G401.6 (cell line): ENCODE measurements around the gene ZNF100.
"Not testable (repeated sequence)": the region's sequence is repeated elsewhere in the genome, so short reads cannot be mapped to it uniquely, and the experiment has no call there.

Source experiments
- FAIRE-seq: peaks from 2 replicates; lab custom pipeline; 2012; peaks lifted over from hg19 to GRCh38; lab: Jason Lieb, UNC

ZNF100 gene

DNA sequence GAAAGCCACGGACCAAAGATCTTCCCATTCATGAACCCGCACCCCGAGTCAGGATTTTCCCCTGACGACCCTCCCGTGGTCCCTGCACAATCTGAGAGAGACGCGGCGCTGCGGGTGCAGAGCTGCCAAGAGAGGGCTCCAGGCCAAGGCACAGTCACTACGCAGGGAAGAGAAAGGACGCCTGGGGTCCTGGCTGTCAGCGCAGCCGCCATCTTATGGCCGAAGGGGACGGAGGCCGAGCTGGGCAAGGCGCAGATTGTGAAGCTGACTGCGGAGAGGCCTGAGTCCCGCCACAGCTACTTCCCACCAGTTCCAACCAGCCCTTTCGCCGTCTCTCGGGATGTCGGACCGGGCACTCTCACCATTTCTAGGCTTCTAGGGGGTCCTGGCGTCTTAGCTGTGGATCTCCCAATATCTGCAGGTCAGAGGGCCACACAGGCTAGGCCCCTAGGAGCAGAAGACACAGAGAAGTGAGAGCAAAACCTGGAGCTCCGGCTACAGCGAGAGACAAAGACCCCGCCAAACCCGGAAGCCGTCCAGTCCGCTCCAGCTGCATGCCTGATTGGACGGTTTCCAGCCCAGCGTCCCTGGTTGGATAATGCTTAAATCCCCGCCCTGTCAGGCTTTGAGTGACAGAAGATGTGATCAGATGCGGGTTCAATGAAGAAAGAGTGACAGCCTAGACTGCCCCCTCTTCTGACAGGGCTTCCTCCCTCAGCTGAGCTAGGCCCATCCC is at the start of gene ZNF100:
ZNF100 (minus strand) TSS at position 515 of the 736 bp plus-strand sequence; CDS start at position 365, 150 bp downstream.
- peak; percentile 96 for FAIRE-seq

DNA sequence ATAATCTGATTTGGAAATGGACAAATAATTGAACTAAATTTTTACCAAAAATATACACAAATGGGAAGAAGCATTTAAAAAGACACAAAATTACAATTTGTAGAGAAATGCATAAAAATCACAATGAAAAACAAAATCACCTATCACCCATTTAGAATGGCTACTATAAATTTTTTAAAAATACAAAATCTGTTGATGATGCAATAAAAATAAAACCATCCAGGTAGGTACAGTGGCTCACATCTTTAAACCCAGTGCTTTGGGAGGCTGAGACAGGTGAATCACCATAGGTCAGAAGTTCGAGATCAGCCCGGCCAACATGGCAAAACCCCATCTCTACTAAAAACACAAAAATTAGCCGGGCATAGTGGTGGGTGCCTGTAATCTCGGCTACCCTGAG is 45.1 kb upstream of the ZNF100 start:
- FAIRE-seq, result no peak

GRCh38 chr19:21808400-21809000 is 41.1 kb upstream of the ZNF100 start:
- FAIRE-seq, result not testable (repeated sequence)

- FAIRE-seq, result no peak
These were observed 22.2 kb upstream of the ZNF100 start for GRCh38 chr19:21789466-21790085.

GRCh38 chr19:21786936-21787335 is 19.6 kb upstream of the ZNF100 start:
- FAIRE-seq, result no peak

- not testable (repeated sequence) for FAIRE-seq
These were observed 8.4 kb upstream of the ZNF100 start for GRCh38 chr19:21775792-21776191.

DNA sequence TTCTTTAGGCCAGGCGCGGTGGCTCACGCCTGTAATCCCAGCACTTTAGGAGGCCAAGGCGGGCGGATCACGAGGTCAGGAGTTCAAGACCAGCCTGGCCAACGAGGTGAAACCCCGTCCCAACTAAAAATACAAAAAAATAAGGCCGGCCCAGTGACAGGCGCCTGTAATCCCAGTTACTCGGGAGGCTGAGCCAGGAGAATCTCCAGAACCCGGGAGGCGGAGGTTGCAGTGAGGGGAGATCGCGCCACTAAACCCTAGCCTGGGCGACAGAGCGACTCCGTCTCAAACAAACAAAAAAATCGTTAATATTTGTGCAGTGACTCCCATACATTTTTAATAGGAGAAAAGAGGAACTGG is 694 bp downstream of the ZNF100 start:
- not testable (repeated sequence) for FAIRE-seq

DNA sequence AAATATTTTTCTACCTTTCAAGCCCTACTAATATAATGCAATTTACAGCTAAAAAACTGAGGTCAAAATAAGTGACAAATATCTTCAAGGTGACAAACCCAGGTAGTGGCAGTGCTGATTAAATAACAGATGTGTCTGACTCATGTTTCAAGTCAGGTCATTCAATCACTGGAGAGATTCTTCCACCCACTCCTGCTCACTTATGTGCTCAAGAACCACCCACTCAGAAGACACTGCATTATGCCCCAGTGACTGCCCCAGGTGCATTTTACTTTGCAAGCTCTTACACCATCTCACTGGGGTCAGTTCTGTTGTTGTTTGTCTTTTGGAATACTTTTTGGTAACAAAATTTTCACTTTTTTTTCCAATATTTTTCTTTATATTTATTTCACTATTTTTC is 2.2 kb downstream of the ZNF100 start:
- FAIRE-seq, result no peak

- not testable (repeated sequence) for FAIRE-seq
These were observed 5.8 kb downstream of the ZNF100 start for GRCh38 chr19:21761547-21761946.

DNA sequence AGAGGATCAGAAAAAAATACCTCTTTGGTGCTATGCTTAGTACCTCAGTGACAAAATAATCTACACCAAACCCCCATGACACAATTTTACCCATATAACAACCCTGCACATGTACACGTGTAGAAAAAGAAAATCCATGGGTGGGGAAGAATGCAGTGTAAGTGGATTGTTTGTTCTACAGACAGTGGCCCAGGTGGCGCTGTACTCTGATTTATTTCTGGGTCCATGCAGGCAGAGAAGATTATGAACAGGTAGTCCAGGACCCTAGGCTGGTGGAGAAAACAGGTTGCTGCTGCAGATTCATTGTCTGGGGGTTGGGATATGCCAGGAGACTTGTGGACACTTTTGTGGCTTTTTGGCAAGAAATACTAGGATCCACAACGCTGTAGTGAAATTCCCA is 9.1 kb downstream of the ZNF100 start:
- FAIRE-seq, result no peak

- not testable (repeated sequence) for FAIRE-seq
These were observed 11.8 kb downstream of the ZNF100 start for GRCh38 chr19:21755555-21755954.

DNA sequence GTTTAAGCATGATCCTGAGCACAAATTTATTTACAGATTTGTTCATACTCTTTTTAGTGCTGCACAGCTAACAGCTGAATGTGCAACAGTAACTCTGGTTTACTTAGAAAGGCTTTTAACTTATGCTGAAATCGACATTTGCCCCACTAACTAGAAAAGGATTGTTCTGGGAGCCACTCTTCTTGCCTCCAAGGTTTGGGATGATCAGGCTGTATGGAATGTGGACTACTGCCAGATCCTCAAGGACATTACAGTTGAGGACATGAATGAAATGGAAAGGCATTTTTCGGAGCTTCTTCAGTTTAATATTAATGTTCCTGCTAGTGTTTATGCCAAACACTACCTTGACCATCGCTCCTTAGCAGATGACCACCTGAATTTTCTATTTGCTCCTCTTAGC is 16.0 kb downstream of the ZNF100 start:
- no peak for FAIRE-seq

DNA sequence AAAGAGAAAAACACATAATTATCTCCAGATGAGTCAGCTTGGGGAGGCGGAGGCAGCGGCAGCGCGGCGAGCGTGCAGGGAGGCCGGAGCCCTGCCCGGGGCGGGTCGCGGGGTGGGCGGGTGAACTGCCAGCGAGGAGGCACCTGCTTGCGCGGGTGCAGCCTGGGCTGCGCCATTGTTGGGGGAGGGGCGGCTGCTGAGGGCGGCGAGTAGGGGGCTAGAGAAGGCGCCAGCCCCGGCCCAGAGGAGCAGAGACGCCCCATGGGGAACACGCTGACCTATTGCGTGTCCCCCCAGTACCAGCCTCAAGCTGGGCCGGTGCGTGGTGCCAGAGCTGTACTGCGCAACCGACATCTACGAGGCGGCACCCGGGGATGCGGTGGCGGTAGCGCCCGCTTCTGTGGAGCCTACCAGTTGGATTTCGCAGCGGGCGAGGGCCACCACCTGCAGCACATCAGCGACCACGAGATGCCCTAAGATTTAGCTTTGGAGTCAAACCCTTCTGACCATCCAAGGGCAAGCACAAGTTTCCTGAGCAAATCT is 16.7 kb downstream of the ZNF100 start:
- FAIRE-seq, result no peak

DNA sequence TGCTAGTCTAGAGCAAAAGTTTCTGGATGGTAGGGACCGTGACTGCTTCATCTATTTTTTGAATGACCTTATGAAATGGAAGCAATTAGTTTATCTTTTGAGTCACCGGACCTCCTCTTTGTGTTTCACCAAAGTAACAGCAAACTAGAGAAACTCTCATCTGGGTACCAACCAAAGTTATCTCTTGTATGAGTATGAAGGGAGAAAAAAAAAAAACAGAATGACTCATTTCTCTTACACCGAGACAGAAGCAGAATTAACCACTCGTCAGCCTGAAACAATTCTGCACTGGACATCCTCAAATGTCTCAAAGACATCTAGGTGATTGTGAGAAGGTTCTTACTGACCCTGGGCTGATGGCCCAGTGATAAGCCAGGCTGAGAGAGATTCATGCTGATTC is 18.3 kb downstream of the ZNF100 start:
- FAIRE-seq, result no peak

GRCh38 chr19:21748088-21748487 is 19.3 kb downstream of the ZNF100 start:
- FAIRE-seq, result no peak

GRCh38 chr19:21740559-21740958 is 26.8 kb downstream of the ZNF100 start:
- FAIRE-seq, result no peak

DNA sequence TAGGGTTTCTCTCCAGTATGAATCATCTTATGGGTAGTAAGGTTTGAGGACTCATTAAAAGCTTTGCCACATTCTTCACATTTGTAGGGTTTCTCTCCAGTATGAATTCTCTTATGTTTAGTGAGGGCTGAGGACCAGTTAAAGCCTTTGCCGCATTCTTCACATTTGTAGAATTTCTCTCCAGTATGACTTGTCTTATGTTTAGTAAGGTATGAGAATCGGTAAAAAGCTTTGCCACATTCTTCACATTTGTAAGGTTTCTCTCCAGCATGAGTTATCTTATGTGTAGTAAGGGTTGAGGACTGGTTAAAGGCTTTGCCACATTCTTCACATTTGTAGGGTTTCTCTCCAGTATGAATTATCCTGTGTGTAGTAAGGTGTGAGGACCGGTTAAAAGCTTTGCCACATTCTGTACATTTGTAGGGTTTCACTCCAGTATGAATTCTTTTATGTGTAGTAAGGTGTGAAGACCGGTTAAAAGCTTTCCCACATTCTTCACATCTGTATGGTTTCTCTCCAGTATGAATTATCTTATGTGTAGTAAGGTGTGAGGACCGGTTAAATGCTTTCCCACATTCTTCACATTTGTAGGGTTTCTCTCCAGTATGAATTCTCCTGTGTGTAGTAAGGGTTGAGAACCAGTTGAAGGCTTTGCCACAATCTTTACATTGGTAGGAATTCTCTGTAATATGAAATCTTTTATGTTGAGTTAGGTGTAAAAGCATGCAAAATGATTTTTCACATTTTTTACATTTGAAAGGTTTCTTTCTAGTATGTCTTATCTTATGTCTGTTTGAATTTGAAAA is 40.2 kb downstream of the ZNF100 start:
- peak; percentile 8 for FAIRE-seq

DNA sequence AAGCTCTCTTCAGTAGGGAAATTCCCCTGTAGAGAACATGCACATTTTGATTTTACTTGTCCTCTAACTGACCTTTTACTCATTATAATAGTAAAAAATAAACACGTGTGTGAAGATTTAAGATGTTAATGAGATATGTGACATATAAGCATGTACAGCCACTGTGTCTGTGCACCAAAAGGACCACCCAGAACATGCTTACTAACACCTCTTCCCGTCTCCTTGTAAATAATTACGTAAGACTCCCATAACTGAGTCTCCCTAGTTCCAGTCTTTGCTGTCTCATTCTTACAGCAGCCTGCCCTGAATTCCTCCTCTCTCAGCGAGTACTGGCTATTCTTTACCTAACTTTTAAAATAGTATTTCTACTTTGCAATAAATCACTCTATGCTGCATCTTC is 53.6 kb downstream of the ZNF100 start:
- no peak for FAIRE-seq

GRCh38 chr19:21709464-21709863 is 57.9 kb downstream of the ZNF100 start:
- no peak for FAIRE-seq

DNA sequence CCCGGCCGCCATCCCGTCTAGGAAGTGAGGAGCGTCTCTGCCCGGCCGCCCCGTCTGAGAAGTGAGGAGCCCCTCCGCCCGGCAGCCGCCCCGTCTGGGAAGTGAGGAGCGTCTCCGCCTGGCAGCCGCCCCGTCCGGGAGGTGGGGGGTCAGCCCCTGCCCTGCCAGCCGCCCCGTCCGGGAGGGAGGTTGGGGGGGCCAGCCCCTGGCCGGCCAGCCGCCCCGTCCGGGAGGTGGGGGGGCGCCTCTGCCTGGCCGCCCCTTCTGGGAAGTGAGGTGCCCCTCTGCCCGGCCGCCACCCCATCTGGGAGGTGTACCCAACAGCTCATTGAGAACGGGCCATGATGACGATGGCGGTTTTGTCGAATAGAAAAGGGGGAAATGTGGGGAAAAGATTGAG is 59.5 kb downstream of the ZNF100 start:
- not testable (repeated sequence) for FAIRE-seq

GRCh38 chr19:21707065-21707464 is 60.3 kb downstream of the ZNF100 start:
- no peak for FAIRE-seq

- FAIRE-seq, result no peak
These were observed 62.0 kb downstream of the ZNF100 start for GRCh38 chr19:21705393-21705792.

DNA sequence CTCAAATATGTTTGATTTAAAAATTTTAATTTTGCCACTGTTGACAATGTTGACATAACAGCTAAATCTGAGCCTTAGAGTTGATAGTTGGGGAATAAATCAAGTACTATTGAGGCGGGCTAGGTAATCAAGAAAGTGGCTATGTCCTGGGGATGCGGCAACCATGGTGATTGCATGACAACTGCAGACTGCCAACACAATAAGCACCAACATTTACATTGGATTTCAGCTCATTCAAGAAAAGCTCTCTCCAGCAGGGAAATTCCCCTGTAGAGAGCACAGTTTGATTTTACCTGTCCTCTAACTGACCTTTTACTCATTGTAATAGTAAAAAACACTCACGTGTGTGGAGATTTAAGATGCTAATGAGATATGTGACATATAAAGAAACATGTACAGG is 63.1 kb downstream of the ZNF100 start:
- no peak for FAIRE-seq
